Hippocampal formation (tissue), 2 donors: ENCODE data around the gene HDAC9.

Experiments
- DNase-seq, 2 donors: peaks; one replicate each; lab custom pipeline; 2025; lab: John Stamatoyannopoulos, UW

Gene HDAC9

GRCh38 chr7:18788026-18788425 is 292.5 kb downstream of the HDAC9 start:
- no peak for DNase-seq

- DNase-seq = no peak
These were observed 297.5 kb downstream of the HDAC9 start for GRCh38 chr7:18792871-18793595.

- no peak for DNase-seq
These were observed 300.7 kb downstream of the HDAC9 start for GRCh38 chr7:18796216-18796615.

GRCh38 chr7:18798088-18798906 is 302.7 kb downstream of the HDAC9 start:
- DNase-seq = no peak

GRCh38 chr7:18799899-18800298 is 304.4 kb downstream of the HDAC9 start:
- no peak for DNase-seq

GRCh38 chr7:18803923-18804322 is 308.4 kb downstream of the HDAC9 start:
- DNase-seq = no peak

GRCh38 chr7:18806177-18806576 is 310.6 kb downstream of the HDAC9 start:
- DNase-seq = no peak

- no peak for DNase-seq
These were observed 312.5 kb downstream of the HDAC9 start for GRCh38 chr7:18808026-18808425.

- no peak for DNase-seq
These were observed 319.9 kb downstream of the HDAC9 start for GRCh38 chr7:18815261-18815960.

GRCh38 chr7:18820981-18821380 is 325.4 kb downstream of the HDAC9 start:
- DNase-seq = no peak

- no peak for DNase-seq
These were observed 326.0 kb downstream of the HDAC9 start for GRCh38 chr7:18821554-18821953.

GRCh38 chr7:18824157-18824556 is 328.6 kb downstream of the HDAC9 start:
- DNase-seq = no peak

GRCh38 chr7:18828260-18828993 is 332.9 kb downstream of the HDAC9 start:
- no peak for DNase-seq

GRCh38 chr7:18828994-18829857 is 333.7 kb downstream of the HDAC9 start:
- DNase-seq = no peak

GRCh38 chr7:18829858-18830285 is 334.3 kb downstream of the HDAC9 start:
- no peak for DNase-seq

- no peak for DNase-seq
These were observed 335.9 kb downstream of the HDAC9 start for GRCh38 chr7:18831419-18831818.

GRCh38 chr7:18831943-18832342 is 336.4 kb downstream of the HDAC9 start:
- no peak for DNase-seq

GRCh38 chr7:18834577-18834976 is 339.0 kb downstream of the HDAC9 start:
- DNase-seq = no peak

GRCh38 chr7:18835001-18835690 is 339.6 kb downstream of the HDAC9 start:
- no peak for DNase-seq

- DNase-seq = no peak
These were observed 348.4 kb downstream of the HDAC9 start for GRCh38 chr7:18843979-18844378.
